DMS153 treated with DMSO at 0.1 percent for 48 hours (cell line): Measurements from ENCODE around the gene PODNL1.
A peak's percentile ranks its signal among the peaks of the same experiment; 100 is the strongest.
"Not testable (repeated sequence)": the region's sequence is repeated elsewhere in the genome, so short reads cannot be mapped to it uniquely, and the experiment has no call there.

Source experiments
- DNase-seq: peaks from one replicate; lab custom pipeline; 2025; ENCODE audit not compliant: unreplicated experiment; lab: John Stamatoyannopoulos, UW

PODNL1 gene

DNA sequence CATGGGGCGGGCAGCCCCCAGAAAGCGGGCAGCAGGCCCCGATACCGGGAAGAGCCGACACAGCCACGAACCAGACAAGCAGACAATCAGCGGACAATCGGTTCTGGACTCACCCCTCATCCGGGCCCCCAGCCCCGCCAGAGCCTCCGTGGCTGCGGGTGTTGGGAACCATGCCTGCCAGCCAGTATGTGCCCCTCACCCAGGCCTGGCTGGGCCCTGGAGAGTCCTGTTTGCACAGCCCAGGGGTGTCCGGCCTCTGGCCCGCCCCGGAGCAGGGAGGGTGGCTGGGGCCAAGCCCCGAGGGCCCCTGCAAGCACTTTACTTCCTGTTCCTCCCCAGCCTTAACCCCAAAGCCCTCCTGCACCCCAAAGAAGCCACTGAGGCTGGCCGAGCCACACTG lies 7.8 kb downstream of the PODNL1 start:
- DNase-seq: no peak

- DNase-seq: no peak
Measured at GRCh38 chr19:13929956-13930355, 8.3 kb downstream of the PODNL1 start.

- DNase-seq: no peak
Measured at GRCh38 chr19:13929340-13929739, 8.9 kb downstream of the PODNL1 start.

- DNase-seq: no peak
Measured at GRCh38 chr19:13926715-13927114, 11.5 kb downstream of the PODNL1 start.

DNA sequence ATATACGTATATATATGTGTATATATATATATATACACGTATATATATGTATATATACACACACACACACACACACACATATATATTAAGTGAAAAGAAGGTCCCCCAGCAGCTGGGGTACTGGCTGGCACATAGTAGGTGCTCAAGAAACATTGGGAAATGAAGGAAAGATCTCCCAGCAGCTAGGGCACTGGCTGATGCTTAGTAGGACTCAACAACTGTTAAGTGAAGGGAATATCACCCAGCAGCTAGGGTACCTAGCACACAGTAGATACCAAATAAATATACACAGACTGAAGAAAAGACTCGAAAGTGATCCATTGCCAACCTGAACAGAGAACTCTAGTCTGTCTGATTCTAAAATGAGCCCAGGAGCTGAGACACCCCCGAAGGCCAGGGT lies 12.2 kb downstream of the PODNL1 start:
- no peak for DNase-seq

DNA sequence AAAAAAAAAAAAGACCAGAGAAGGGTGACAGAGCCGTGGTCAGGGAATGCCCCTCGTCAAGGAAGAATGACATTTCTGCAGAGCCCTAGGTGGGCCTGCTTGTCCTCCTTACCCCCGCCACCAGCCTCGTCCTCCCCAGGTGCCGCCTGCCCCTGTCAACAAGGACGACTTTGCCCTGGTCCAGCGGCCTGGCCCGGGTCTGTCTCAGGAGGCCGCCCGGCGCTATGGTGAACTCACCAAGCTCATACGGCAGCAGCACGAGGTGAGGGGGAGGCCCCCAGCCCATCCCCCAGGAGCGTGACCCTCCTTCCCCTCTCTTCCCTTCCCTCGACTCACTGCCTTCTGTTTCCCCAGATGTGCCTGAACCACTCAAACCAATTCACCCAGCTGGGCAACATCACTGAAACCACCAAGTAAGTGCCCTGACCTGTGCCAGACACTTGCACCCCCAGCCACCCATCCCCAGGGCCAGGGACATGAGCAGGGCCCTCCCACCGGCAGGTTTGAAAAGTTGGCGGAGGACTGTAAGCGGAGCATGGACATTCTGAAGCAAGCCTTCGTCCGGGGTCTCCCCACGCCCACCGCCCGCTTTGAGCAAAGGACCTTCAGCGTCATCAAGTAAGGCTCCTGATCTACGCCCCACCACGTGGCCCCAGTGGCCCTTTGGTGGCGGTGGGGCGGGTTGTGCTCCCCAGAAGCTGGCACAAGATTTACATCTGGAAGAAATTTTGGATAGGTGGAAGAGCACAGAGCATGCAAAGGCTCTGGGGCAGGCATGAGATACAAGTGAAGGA lies 14.8 kb downstream of the PODNL1 start:
- no peak for DNase-seq

DNA sequence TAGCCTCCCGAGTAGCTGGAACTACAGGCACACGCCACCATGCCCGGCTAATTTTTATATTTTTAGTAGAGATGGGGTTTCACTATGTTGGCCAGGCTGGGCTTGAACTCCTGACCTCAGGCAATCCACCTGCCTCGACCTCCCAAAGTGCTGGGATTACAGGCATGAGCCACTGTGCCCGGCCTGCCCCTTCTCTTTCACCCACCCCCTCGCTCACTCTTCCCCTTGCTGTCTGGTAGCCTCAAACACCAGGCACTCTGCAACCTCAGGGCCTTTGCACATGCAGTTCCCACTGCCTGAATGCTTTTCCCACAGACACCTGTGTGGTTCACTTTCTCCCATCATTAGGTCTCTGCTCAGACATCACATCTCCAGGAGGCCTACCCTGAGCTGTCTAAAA lies 16.1 kb downstream of the PODNL1 start:
- DNase-seq: not testable (repeated sequence)

DNA sequence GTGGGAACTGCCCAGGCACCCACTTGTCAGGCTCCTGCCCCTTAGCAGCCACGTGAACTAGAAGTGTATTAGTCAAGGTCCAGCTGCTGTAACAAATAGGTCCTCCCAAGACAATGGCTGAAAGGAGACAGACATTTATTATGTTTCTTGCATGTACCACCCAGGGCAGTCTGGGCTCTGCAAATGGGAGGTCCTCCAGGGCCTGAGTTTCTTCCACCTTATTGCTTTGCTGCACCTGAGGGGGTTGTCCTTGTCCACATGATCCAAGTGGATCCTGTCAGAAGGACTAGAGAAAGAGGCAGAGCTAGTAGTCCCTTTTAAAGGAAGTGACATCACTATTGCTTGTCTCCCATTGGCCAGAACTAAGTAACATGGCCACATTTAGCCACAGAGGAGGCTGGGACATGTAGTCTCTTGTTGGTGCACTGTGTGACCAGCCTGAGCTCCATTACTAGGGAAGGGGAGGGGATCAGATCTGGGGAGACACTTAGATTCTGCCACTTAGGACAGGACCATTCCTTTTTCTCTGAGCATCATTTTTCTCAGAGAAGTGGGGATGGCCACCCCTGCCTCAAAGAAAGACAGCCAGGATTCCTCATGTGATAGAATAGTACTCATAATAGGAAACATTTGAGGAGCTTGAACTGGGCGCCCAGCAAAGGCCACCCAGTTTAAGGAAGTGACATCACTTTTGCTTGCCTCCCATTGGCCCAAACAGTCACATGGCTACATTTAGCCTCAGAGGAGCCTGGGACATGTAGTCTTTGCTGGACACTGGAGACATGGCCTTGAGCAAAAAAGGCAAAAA lies 17.1 kb downstream of the PODNL1 start:
- DNase-seq: no peak

DNA sequence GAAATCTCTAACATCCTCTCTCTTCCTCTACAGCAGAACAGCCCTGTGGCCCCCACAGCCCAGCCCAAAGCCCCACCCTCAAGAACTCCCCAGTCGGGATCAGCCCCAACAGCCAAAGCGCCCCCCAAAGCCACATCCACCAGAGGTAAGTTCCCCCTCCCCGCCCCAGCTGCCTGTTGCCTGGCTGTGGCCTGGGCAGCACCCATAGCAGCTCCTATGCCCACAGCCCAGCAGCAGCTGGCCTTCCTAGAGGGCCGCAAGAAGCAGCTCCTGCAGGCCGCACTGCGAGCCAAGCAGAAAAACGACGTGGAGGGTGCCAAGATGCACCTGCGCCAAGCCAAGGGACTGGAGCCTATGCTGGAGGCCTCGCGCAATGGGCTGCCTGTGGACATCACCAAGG lies 17.7 kb downstream of the PODNL1 start:
- no peak for DNase-seq

- no peak for DNase-seq
Measured at GRCh38 chr19:13918726-13919411, 19.3 kb downstream of the PODNL1 start.

DNA sequence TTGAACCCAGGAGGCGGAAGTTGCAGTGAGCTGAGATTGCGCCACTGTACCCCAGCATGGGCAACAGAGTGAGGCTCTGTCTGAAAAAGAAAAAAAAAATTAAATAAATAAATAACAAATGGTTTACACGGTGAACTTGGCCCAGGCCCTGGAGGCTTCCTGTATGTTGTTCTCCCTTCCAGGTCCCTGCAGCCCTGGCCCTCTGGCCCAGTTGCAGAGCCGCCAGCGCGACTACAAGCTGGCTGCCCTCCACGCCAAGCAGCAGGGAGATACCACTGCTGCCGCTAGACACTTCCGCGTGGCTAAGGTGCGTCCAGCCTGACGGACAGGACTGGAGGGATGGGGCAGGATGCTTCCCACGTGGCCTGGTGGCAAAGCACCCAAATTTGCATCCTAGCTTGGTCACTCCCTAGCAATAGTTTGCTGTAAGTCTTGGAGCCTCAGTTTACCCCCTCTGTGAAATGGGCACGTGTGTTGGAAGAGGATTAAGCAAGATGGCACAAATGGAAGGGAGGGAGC lies 20.3 kb downstream of the PODNL1 start:
- DNase-seq: no peak

DNA sequence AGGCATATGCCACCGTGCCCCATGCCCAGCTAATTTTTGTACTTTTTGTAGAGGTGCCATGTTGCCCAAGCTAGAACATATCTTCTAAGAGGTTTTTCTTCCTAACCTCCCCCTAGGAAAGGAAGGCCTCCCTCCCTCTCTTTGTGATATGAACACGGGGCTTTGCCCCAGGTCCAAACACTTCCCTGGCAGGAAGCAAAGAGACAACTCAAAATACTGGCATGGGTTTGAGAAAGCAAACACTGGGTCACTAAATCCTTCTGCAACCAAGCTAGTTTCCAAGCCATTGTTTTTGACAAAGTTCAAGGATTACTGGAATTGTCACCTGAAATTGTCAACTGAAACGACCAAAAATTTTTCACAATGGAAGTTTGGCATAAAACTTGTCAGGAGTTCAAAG lies 23.4 kb downstream of the PODNL1 start:
- DNase-seq: no peak

DNA sequence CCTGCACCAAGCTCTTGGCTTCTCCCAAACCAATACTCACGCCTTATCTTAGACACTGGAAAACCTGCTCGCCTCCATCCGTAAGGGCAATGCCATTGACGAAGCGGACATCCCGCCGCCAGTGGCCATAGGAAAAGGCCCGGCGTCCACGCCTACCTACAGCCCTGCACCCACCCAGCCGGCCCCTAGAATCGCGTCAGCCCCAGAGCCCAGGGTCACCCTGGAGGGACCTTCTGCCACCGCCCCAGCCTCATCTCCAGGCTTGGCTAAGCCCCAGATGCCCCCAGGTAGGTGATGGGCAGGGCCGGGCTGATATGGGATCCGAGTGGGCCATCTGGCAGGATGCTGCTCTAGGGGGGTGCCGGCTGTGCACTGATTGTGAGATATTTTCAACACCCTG lies 24.9 kb downstream of the PODNL1 start:
- no peak for DNase-seq

GRCh38 chr19:13909430-13909829 lies 28.8 kb downstream of the PODNL1 start:
- no peak for DNase-seq

DNA sequence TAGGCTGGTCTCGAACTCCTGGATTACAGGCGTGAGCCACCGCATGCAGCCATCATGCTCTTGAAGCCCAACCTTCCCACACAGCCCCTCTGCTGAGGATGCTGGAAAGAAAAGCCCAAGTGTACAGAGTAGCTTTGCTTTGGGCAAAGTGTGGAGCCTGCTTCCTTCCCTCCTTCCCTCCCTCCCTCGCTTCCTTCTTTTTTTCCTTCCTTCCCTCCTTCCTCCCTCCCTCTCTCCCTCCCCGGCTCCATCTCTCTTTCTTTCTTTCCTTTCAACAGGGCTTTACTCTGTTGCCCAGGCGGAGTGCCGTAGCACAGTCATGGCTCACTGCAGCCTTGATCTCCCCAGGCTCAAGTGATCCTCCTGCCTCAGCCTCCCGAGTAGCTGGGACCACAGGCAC lies 29.5 kb downstream of the PODNL1 start:
- DNase-seq: no peak

- no peak for DNase-seq
Measured at GRCh38 chr19:13906910-13907309, 31.3 kb downstream of the PODNL1 start.

DNA sequence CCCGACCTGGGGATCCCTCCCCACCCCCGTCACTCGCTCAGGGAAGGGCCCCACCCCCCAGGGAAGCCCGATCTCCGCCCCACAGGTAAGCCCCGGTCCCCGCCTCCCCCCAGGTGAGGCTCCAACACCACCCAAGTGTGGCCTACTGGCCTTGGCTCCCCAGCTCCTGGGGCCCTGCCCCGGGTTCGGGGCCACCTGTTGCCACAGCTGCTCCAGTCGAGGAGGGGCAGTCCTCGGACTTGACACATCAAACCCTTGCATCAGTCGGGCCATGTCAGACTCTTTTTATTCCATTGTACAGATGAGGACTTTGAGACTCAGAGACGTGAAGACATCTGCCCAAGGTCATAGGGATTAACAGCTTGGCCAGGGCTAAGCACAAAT lies 31.7 kb downstream of the PODNL1 start:
- no peak for DNase-seq

DNA sequence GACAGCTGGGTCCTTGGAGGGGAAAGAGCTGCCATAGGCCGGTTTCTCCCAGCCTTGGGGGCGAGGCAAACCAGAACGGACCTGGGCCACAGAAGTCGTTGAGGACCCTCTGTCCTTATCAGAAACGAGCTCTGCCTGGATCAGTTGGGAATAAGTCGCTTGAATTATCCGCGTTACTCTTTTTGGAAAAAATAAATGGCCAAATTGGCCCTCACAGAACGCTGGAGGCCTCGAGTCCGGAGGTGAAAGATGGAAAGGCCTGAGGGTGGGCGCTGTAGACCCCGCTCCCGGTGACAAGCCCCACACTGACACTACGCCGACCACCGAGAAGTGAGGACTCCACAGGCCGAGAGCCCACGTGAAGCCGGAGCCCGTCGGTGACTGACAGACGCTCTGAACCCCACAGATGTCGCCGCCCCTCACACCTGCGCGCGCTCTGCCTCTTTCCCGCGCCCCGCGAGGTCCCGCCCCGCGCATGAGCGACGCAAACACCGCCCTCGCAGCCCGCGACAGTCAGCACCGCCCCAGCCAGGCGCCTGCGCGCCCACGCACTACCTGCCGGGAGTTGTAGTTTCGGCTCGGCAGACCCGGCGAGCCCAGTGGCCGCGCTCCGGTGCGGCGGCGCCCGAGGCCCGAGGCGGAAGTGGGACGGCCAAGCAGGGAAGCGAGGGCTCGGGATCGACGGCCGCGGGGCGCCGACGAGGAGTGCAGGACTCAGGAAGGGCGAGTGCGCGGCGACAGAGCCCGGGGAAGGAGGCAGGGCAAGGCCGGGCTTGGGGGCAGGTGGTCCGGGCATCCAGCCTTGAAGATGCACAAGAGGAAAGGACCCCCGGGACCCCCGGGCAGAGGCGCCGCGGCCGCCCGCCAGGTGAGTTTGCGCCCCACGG lies 32.3 kb downstream of the PODNL1 start, which contains the start of the genes BRME1 and CC2D1A:
Gene BRME1 (minus strand): TSS at position 484 of the 887 bp plus-strand sequence. CDS start 1,225 bp downstream, outside the sequence.
Gene CC2D1A (plus strand): TSS at position 568 of the 887 bp plus-strand sequence. CDS start 241 bp downstream, at position 809.
- peak; percentile 89 for DNase-seq

DNA sequence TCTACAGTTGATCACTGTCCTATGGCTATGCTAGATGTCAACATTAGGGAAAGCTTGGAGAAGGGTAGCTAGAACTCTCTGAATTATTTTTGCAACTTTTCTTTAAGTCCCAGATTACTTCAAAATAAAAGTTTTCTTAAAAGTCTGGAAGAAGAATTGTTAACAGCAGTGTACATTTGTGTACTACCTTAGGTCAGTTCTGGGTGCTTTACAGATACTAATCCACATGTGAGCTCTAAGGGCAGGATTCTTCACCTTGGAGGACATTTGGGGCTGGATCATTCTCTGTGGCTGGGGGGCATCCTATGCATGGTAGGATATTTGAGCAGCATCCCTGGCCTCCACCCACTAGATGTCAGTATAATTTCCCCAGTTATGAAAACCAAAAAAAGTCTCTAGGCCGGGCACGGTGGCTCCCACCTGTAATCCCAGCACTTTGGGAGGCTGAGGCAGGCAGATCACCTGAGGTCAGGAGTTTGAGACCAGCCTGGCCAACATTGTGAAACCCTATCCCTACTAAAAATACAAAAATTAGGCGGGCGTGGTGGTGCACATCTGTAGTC lies 35.1 kb downstream of the PODNL1 start:
- no peak for DNase-seq
